Pancreas (tissue), 10 donors: ENCODE results near the gene PRR5L. TPM values are rescaled to one million over a fixed set of nuclear protein-coding genes. Genes with fewer than 3 reads are reported as not detected.

Experiments
- ATAC-seq, 4 donors: fragments of 200-7000 bp; cut with Tn5 transposase; one replicate each; pipeline versions ENCODE4 v1.8.0 to v1.9.1; 2020; ENCODE audit warnings: mild to moderate bottlenecking in 4 of 4, moderate library complexity in 4 of 4
- DNase-seq, 6 donors: peaks; one replicate each; pipeline ENCODE4 v3.0.0-alpha.2; 2020
- FAIRE-seq: peaks from 2 replicates; lab custom pipeline; 2012; peaks lifted over from hg19 to GRCh38; lab: Jason Lieb, UNC
- H3K27ac ChIP-seq, 4 donors: fragments of 200-600 bp; sonication (generic); 1 replicate in 3 of 4; 2 replicates in 1 of 4; pipeline versions ENCODE4 v1.5.0 to v1.8.0; 2020
- H3K27me3 ChIP-seq, 4 donors: fragments of 200-600 bp; one replicate each; pipeline ENCODE4 v1.8.0; 2021
- H3K36me3 ChIP-seq, 3 donors: fragments of 200-600 bp; sonication (generic) in 1 of 3; one replicate each; pipeline versions ENCODE4 v1.5.0 to v1.8.0; 2020 to 2021
- H3K4me1 ChIP-seq, 3 donors: fragments of 200-600 bp; one replicate each; pipeline ENCODE4 v1.8.0; 2021
- H3K4me3 ChIP-seq, 4 donors: fragments of 200-600 bp; sonication (generic) in 2 of 4; one replicate each; pipeline versions ENCODE4 v1.5.0 to v1.8.0; 2020 to 2021
- H3K9me3 ChIP-seq, 4 donors: fragments of 200-600 bp; one replicate each; pipeline ENCODE4 v1.8.0; 2021
- WGBS, 2 donors: extraction: QIAGEN DNeasy Blood & Tissue Kit; methylation state at CpG; one replicate each; pipeline ENCODE4 v1.1.7; 2013; 5-methylcytosine and 5-hydroxymethylcytosine counted together
- intact Hi-C, 3 donors: fragments of 100-400 bp; cut with DNase I; formaldehyde crosslinking; loops; one replicate each; pipeline versions ENCODE4 v1.11.1 to v1.14.2; 2022
- polyA plus RNA-seq, 2 donors: library from polyadenylated mRNA; stranded (reverse); fragments of 200-250 nt; gene quantifications; one replicate each; pipeline ENCODE4 v1.2.3, GENCODE V29; 2013
- total RNA-seq, 6 donors: library from RNA; stranded (reverse); fragmentation: NEBNext Ultra II Directional in 4 of 6; extraction: Animal tissue kit (Norgen Biotek cat#: 25700) in 4 of 6; gene quantifications; one replicate each; pipeline versions ENCODE4 v1.2.1 to v1.2.4, GENCODE V29; 2021 to 2023
- TF ChIP-seq, protein P1 (sequence below), 4 donors: fragments of 200-600 bp; sonication (generic) in 3 of 4; IDR thresholded peaks; one replicate each; pipeline versions ENCODE4 v1.5.0 to v1.8.0; 2021; ENCODE audit warnings: antibody characterized with exemption in 4 of 4
- donor health status: healthy with polysubstance abuse.
- donor health status: DM: no; HTN: no; CAD: no; lungs with moderate emphysema.
- donor health status: DM: no; HTN: no; CAD: no.
- donor health status: control.
- donor health status: control.
- donor health status: Bipolar disorder and iron deficiency.
- donor health status: DM: yes; HTN: yes; CAD: no.
- donor health status: DM: no; HTN: no; CAD: no.
- donor health status: DM: no; HTN: no; CAD: no.
- donor health status: DM: yes; HTN: yes; CAD: no.

PRR5L gene
- total and polyA plus RNA-seq, 8 donors, result 1.3 to 9.0 (median 2.2) TPM

DNA sequence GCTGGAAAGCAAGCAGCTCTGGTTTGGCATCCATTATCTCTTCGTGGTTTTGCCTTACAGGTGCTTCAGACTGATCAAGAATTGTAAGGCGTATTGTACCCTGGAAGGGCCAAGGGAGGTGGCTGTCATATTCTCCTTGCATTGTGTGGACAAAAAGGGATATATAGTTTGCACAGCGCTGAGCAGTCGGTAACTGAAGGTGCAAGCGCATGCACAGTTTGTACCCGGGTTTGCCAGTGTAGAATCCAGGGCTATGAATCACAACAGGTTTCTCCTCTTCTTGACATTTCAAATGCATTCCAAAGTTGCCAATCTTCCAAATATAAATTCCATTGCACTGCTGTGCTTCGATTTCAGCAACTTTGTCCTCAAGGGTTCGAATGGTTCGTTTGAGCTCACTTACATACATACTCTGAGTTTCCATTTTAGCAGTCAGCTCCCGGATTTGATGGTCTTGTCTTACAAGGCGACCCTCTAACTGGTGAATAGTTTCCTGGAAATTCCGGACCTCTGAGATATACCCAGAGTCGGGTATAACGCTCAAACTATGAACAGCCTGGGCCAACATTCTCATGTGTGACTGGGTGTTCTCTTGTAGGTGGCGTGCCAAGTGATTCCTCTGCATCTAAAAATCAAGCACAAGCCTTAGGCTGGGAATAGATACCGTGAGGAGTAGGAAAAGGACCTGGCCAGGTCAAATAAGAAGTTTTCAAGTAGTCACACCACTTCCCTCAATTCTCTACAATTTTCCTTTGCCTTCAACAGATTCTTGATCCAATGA is 194.1 kb downstream of the PRR5L start:
- intact Hi-C loops, result no loop called here
- H3K4me1 ChIP-seq, result peaks cover 0 to 3% (median 0%) of the 10 kb centered on the region in 3 donors
- H3K4me3 ChIP-seq, result no peak overlapping the region
- ATAC-seq (no peak), DNase-seq (no peak), FAIRE-seq (no peak)
- H3K27ac ChIP-seq, result no peak overlapping the region
- no peaks in the 10 kb centered on the region for H3K27me3 ChIP-seq
- WGBS, 2 donors, result 86 to 89% methylated on average over 16 of the region's 16 CpGs
- H3K36me3 ChIP-seq, result peaks cover 0 to 41% (median 5%) of the 10 kb centered on the region in 3 donors
- TF ChIP-seq, protein P1, sequence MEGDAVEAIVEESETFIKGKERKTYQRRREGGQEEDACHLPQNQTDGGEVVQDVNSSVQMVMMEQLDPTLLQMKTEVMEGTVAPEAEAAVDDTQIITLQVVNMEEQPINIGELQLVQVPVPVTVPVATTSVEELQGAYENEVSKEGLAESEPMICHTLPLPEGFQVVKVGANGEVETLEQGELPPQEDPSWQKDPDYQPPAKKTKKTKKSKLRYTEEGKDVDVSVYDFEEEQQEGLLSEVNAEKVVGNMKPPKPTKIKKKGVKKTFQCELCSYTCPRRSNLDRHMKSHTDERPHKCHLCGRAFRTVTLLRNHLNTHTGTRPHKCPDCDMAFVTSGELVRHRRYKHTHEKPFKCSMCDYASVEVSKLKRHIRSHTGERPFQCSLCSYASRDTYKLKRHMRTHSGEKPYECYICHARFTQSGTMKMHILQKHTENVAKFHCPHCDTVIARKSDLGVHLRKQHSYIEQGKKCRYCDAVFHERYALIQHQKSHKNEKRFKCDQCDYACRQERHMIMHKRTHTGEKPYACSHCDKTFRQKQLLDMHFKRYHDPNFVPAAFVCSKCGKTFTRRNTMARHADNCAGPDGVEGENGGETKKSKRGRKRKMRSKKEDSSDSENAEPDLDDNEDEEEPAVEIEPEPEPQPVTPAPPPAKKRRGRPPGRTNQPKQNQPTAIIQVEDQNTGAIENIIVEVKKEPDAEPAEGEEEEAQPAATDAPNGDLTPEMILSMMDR (IDR thresholded peaks at IDR 0.05), result no peak
- H3K9me3 ChIP-seq, result no peaks in the 10 kb centered on the region

DNA sequence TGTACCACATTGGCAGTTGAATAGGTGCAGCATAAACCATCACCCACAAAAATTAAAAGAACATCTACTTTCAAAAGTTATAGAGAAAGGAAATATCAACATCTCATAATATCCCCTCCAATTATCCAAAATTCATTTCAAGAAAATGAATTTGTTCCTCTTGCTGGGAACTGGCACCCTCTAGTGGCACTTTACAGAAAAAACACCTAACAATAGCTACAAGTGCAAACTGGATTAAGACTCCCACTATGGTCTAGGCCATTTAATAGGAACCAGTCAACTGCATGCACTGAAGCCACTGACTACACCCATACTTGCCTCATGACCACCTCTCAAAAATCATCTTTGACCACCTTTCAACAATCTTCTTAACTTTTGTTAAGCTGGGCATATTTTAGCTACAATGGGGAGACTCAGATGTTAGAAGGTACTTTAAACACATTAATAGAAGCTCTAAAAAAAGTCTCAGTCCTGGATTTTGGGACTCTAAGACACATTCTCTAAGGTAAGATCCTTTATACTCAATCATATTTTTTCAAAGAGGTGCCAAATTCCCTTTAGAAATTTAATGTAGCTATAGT is 196.7 kb downstream of the PRR5L start:
- FAIRE-seq (peak; percentile 43), ATAC-seq (peak in 3 of 4 donors; percentile 58 to 85 (median 66)), DNase-seq (no peak)
- Histone ChIP-seq H3K27ac (no peak overlapping the region), H3K36me3 (peaks cover 0 to 51% (median 11%) of the 10 kb centered on the region in 3 donors), H3K27me3 (no peaks in the 10 kb centered on the region), H3K9me3 (no peaks in the 10 kb centered on the region), H3K4me3 (no peak overlapping the region), H3K4me1 (no peaks in the 10 kb centered on the region)
- intact Hi-C loops, result no loop called here
- TF ChIP-seq, protein P1 (IDR thresholded peaks at IDR 0.05), result peak; percentile 17 to 67 (median 52)

DNA sequence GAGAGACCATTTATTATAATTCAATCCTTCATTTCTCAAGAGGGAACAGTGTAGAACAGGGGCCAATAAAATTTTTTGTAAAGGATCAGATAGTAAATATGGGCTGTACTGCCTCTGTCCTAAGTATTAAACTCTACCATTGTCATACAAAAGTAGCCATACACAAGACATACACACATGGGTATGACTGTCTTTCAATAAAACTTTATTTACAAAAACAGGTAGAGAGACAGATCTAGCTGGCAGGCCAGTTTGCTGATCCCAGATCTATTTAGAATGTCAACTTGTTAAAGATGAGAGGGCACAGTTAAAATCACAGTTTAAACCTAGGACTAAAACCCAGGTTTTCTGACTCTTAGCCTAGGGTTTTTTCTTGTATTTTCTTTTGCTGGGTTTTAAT is 197.2 kb downstream of the PRR5L start:
- intact Hi-C loops, result no loop called here
- H3K4me1 ChIP-seq, result no peaks in the 10 kb centered on the region

DNA sequence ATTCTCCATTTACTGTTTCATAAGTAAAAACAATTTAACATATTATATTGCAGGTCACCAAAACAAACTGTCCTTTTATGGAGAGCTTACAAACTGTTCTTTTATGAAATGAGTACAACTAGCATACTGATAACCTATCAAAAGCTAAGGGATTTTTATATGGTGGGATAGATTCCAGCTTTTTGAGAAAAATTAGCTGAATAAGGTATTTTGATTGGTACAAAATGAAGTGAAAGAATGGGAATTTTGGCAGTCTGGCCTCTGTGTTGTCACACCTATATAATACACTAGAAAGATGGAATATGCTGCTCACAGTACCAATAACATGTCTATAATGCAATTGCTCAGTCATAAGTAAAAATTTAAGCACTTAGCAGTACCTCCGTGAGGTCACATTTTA is 202.6 kb downstream of the PRR5L start:
- ATAC-seq (no peak), FAIRE-seq (no peak), DNase-seq (no peak)
- H3K4me1 ChIP-seq, result peaks cover 12 to 19% (median 16%) of the 10 kb centered on the region in 3 donors
- peaks cover 0 to 50% (median 11%) of the 10 kb centered on the region in 3 donors for H3K36me3 ChIP-seq
- intact Hi-C loops, result no loop called here
- TF ChIP-seq, protein P1 (IDR thresholded peaks at IDR 0.05), result no peak
- H3K27ac ChIP-seq, result no peak overlapping the region
- H3K9me3 ChIP-seq, result no peaks in the 10 kb centered on the region
- 87 to 92% methylated on average over 1 of the region's 1 CpG for WGBS, 2 donors
- H3K4me3 ChIP-seq, result no peak overlapping the region
- H3K27me3 ChIP-seq, result no peaks in the 10 kb centered on the region

More for the DNA sequence above, 197.2 kb downstream of the PRR5L start:
- DNase-seq (no peak), FAIRE-seq (no peak), ATAC-seq (no peak)
- Histone ChIP-seq H3K27me3 (no peaks in the 10 kb centered on the region), H3K4me3 (no peak overlapping the region), H3K36me3 (peaks cover 0 to 54% (median 11%) of the 10 kb centered on the region in 3 donors), H3K27ac (no peak overlapping the region), H3K9me3 (no peaks in the 10 kb centered on the region)
- TF ChIP-seq, protein P1 (IDR thresholded peaks at IDR 0.05), result no peak

DNA sequence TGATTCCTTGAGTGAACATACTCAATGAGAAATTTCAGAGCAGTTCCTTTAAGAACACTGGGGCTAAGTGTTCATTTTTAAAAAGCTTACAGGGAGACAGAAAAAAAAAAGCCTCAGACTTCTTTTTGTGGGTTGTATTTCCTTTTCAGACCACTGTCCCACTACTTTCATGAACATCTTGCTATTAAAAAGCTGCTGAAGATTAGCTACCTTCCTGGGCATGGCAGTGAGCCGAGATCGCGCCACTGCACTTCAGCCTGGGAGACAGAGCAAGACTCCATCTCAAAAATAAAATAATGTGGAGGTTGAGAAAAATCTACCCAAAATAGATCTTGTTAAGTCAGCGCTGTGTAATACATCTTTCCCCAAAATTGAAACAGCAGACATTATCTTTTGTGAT is 203.2 kb downstream of the PRR5L start:
- FAIRE-seq, result no peak
- no peak for DNase-seq
- H3K27me3 ChIP-seq, result no peaks in the 10 kb centered on the region
- 93 to 96% methylated on average over 4 of the region's 4 CpGs for WGBS, 2 donors
- H3K27ac ChIP-seq, result no peak overlapping the region
- intact Hi-C loops, result no loop called here
- TF ChIP-seq, protein P1 (IDR thresholded peaks at IDR 0.05), result no peak
- no peak for ATAC-seq
- peaks cover 12 to 19% (median 18%) of the 10 kb centered on the region in 3 donors for H3K4me1 ChIP-seq
- H3K4me3 ChIP-seq, result no peak overlapping the region
- peaks cover 0 to 49% (median 11%) of the 10 kb centered on the region in 3 donors for H3K36me3 ChIP-seq
- no peaks in the 10 kb centered on the region for H3K9me3 ChIP-seq
